BLaER1 (cell line): ENCODE measurements around the gene ABCC4.

Experiments
- H3K27ac ChIP-seq: shearing (Covaris generic); formaldehyde crosslinking; 2 replicates; pipeline ENCODE4 v1.8.1; 2022
- H3K27me3 ChIP-seq: shearing (Covaris generic); formaldehyde crosslinking; 2 replicates; pipeline ENCODE4 v1.8.1; 2022
- H3K36me3 ChIP-seq: shearing (Covaris generic); formaldehyde crosslinking; 2 replicates; pipeline ENCODE4 v1.8.1; 2022
- H3K4me1 ChIP-seq: shearing (Covaris generic); formaldehyde crosslinking; 2 replicates; pipeline ENCODE4 v1.8.1; 2022
- H3K4me2 ChIP-seq: shearing (Covaris generic); formaldehyde crosslinking; 2 replicates; pipeline ENCODE4 v1.8.1; 2022
- H3K4me3 ChIP-seq: shearing (Covaris generic); formaldehyde crosslinking; 2 replicates; pipeline ENCODE4 v1.8.1; 2022
- H3K9ac ChIP-seq: shearing (Covaris generic); formaldehyde crosslinking; 2 replicates; pipeline ENCODE4 v1.8.1; 2022
- H3K9me3 ChIP-seq: shearing (Covaris generic); formaldehyde crosslinking; 2 replicates; pipeline ENCODE4 v1.8.1; 2022
- H4K20me1 ChIP-seq: shearing (Covaris generic); formaldehyde crosslinking; 2 replicates; pipeline ENCODE4 v1.8.1; 2022
- Cebpa-rat ChIP-seq: shearing (Covaris generic); IDR thresholded peaks from 2 replicates; pipeline ENCODE4 v1.8.1; 2022

Gene ABCC4

GRCh38 chr13:95325485-95325884 lies 24.2 kb upstream of the ABCC4 start:
- no peaks in the 10 kb centered on the region for H3K4me1 ChIP-seq
- no peak for TF ChIP-seq Cebpa-rat
- no peaks in the 10 kb centered on the region for H3K9me3 ChIP-seq
- H3K9ac ChIP-seq: no peak overlapping the region
- no peaks in the 10 kb centered on the region for H4K20me1 ChIP-seq
- H3K27me3 ChIP-seq: no peaks in the 10 kb centered on the region
- no peak overlapping the region for H3K4me2 ChIP-seq
- H3K4me3 ChIP-seq: no peak overlapping the region
- H3K36me3 ChIP-seq: no peaks in the 10 kb centered on the region
- no peak overlapping the region for H3K27ac ChIP-seq

GRCh38 chr13:95323930-95324662 lies 22.8 kb upstream of the ABCC4 start:
- H3K4me1 ChIP-seq: no peaks in the 10 kb centered on the region
- H3K9ac ChIP-seq: no peak overlapping the region
- H4K20me1 ChIP-seq: no peaks in the 10 kb centered on the region
- no peaks in the 10 kb centered on the region for H3K27me3 ChIP-seq
- no peak overlapping the region for H3K27ac ChIP-seq
- TF ChIP-seq Cebpa-rat: no peak
- no peaks in the 10 kb centered on the region for H3K36me3 ChIP-seq
- no peak overlapping the region for H3K4me3 ChIP-seq
- H3K9me3 ChIP-seq: no peaks in the 10 kb centered on the region
- H3K4me2 ChIP-seq: no peak overlapping the region

- Histone ChIP-seq H3K27ac (no peak overlapping the region), H3K36me3 (no peaks in the 10 kb centered on the region), H3K27me3 (no peaks in the 10 kb centered on the region), H3K4me3 (no peak overlapping the region), H3K4me1 (no peaks in the 10 kb centered on the region), H3K4me2 (no peak overlapping the region), H3K9ac (no peak overlapping the region), H3K9me3 (no peaks in the 10 kb centered on the region), H4K20me1 (no peaks in the 10 kb centered on the region)
- no peak for TF ChIP-seq Cebpa-rat
Measured at GRCh38 chr13:95319551-95320274, 18.5 kb upstream of the ABCC4 start.

GRCh38 chr13:95317039-95317989 lies 16.1 kb upstream of the ABCC4 start:
- Histone ChIP-seq H3K36me3 (no peaks in the 10 kb centered on the region), H3K4me1 (no peaks in the 10 kb centered on the region)

GRCh38 chr13:95315752-95316151 lies 14.5 kb upstream of the ABCC4 start:
- no peaks in the 10 kb centered on the region for H3K9me3 ChIP-seq
- no peak overlapping the region for H3K4me3 ChIP-seq
- no peaks in the 10 kb centered on the region for H4K20me1 ChIP-seq
- no peaks in the 10 kb centered on the region for H3K27me3 ChIP-seq
- no peak for TF ChIP-seq Cebpa-rat
- no peaks in the 10 kb centered on the region for H3K36me3 ChIP-seq
- H3K27ac ChIP-seq: no peak overlapping the region
- H3K4me1 ChIP-seq: no peaks in the 10 kb centered on the region
- no peak overlapping the region for H3K9ac ChIP-seq
- H3K4me2 ChIP-seq: no peak overlapping the region

More at GRCh38 chr13:95317039-95317989, 16.1 kb upstream of the ABCC4 start:
- H3K4me3 ChIP-seq: no peak overlapping the region
- H3K27ac ChIP-seq: no peak overlapping the region
- H4K20me1 ChIP-seq: no peaks in the 10 kb centered on the region
- no peaks in the 10 kb centered on the region for H3K9me3 ChIP-seq
- TF ChIP-seq Cebpa-rat: no peak
- H3K4me2 ChIP-seq: no peak overlapping the region
- no peaks in the 10 kb centered on the region for H3K27me3 ChIP-seq
- no peak overlapping the region for H3K9ac ChIP-seq

GRCh38 chr13:95307507-95307906 lies 6.3 kb upstream of the ABCC4 start:
- Histone ChIP-seq H3K27ac (no peak overlapping the region), H3K36me3 (no peaks in the 10 kb centered on the region), H3K27me3 (no peaks in the 10 kb centered on the region), H3K4me2 (no peak overlapping the region), H3K4me1 (no peaks in the 10 kb centered on the region), H3K4me3 (no peak overlapping the region), H3K9me3 (no peaks in the 10 kb centered on the region), H3K9ac (no peak overlapping the region), H4K20me1 (no peaks in the 10 kb centered on the region)
- TF ChIP-seq Cebpa-rat: no peak

GRCh38 chr13:95304453-95304852 lies 3.2 kb upstream of the ABCC4 start:
- Histone ChIP-seq H3K4me3 (no peak overlapping the region), H3K9me3 (no peaks in the 10 kb centered on the region), H3K4me2 (no peak overlapping the region), H3K27ac (no peak overlapping the region), H3K4me1 (peaks cover 19% of the 10 kb centered on the region), H4K20me1 (peaks cover 1% of the 10 kb centered on the region; the same call in 1 of the 2 replicates), H3K9ac (no peak overlapping the region), H3K36me3 (no peaks in the 10 kb centered on the region), H3K27me3 (no peaks in the 10 kb centered on the region)
- no peak for TF ChIP-seq Cebpa-rat

GRCh38 chr13:95301968-95302393 lies 730 bp upstream of the ABCC4 start:
- Histone ChIP-seq H3K27ac (peak overlapping the region; percentile 89), H3K9me3 (no peaks in the 10 kb centered on the region), H4K20me1 (peaks cover 14% of the 10 kb centered on the region)

GRCh38 chr13:95300625-95301182 lies 547 bp downstream of the ABCC4 start:
- TF ChIP-seq Cebpa-rat: no peak

More at GRCh38 chr13:95301968-95302393, 730 bp upstream of the ABCC4 start:
- H3K4me1 ChIP-seq: peaks cover 20% of the 10 kb centered on the region
- no peaks in the 10 kb centered on the region for H3K36me3 ChIP-seq
- peak overlapping the region; percentile 97 for H3K4me3 ChIP-seq
- H3K9ac ChIP-seq: peak overlapping the region; percentile 92
- H3K27me3 ChIP-seq: no peaks in the 10 kb centered on the region
- H3K4me2 ChIP-seq: peak overlapping the region; percentile 94
- no peak for TF ChIP-seq Cebpa-rat

More at GRCh38 chr13:95300625-95301182, 547 bp downstream of the ABCC4 start:
- Histone ChIP-seq H3K27me3 (no peaks in the 10 kb centered on the region), H3K27ac (peak overlapping the region; percentile 89), H3K4me1 (peaks cover 20% of the 10 kb centered on the region), H3K4me3 (peak overlapping the region; percentile 97), H3K9ac (peak overlapping the region; percentile 92), H4K20me1 (peaks cover 21% of the 10 kb centered on the region), H3K36me3 (no peaks in the 10 kb centered on the region), H3K9me3 (no peaks in the 10 kb centered on the region), H3K4me2 (peak overlapping the region; percentile 94)
